ENCODE data around the gene MAML3.

DNA sequence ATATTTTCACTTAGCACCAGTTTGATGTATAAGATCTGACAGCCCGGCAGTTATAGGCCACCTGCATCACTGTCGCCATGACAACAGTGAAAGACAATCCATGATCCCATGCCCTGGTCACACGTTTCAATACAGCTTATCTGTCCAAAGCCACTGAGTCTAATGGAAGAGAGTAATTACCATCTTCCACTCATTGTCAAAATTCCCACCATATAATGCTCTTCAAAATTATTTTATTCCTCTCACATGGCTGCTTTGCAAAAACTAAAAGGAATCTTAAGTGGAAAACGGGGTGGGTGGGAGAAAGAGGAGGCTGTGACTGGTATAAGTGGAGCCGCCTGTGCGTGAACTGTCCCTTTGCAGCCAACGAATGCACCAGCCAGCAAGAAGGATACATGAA lies 44.2 kb downstream of the MAML3 start:
- TF ChIP-seq CTCF (IDR thresholded peaks at IDR 0.05), result no peak
- no peak for TF ChIP-seq POLR2A (IDR thresholded peaks at IDR 0.05)

Data from lower leg skin (tissue), 3 donors.